ENCODE measurements around the gene GOLGA7B. TPM values are rescaled to one million over a fixed set of nuclear protein-coding genes. Genes with fewer than 3 reads are reported as not detected.

The GOLGA7B gene
- total and polyA plus RNA-seq, 2 of the 4 experiments (the other 2 are of a cell fraction) = not detected

- H3K4me3 ChIP-seq (ENCODE audit: insufficient read depth, low read depth, low read length) = no peak overlapping the region
- no peak overlapping the region for H3K23ac ChIP-seq (ENCODE audit: low read depth, low read length)
- no peak overlapping the region for H3K4me2 ChIP-seq (ENCODE audit: low read depth, low read length)
- POLR2A ChIA-PET (ENCODE audit: unreplicated experiment) = no interaction called here
- no peaks in the 10 kb centered on the region for H3K79me1 ChIP-seq (ENCODE audit: low read depth in 1 of 2, low read length in 2 of 2)
- no peak overlapping the region for H2BK15ac ChIP-seq (ENCODE audit: low read depth, low read length)
- no peaks in the 10 kb centered on the region for H3K9me1 ChIP-seq (ENCODE audit: insufficient read depth, low read length)
- no peak overlapping the region for H3K27ac ChIP-seq (ENCODE audit: insufficient read depth, low read length)
- dilution Hi-C loops (cut with HindIII; ENCODE audit: low sequenced_read_pairs, unreplicated experiment) (no loop called here), intact Hi-C loops (cut with micrococcal nuclease) (no loop called here), in situ Hi-C loops (cut with MboI; ENCODE audit: low sequenced_read_pairs) (no loop called here)
- peaks cover 36% of the 10 kb centered on the region for H3K27me3 ChIP-seq (ENCODE audit: control insufficient read depth, insufficient read depth, low read length)
- DNase-seq (no peak), ATAC-seq (ENCODE audit: low read depth) (no peak)
- H2AK5ac ChIP-seq (ENCODE audit: low read depth, low read length) = no peak overlapping the region
- no peaks in the 10 kb centered on the region for H3K4me1 ChIP-seq (ENCODE audit: control insufficient read depth, insufficient read depth, low read length)
- no peak overlapping the region for H4K8ac ChIP-seq (ENCODE audit: low read depth in 2 of 2, low read length in 2 of 2)
- no peak overlapping the region for H2AFZ ChIP-seq (replicated peaks; ENCODE audit: low read length, poor library complexity)
- no peak overlapping the region for H3K56ac ChIP-seq (ENCODE audit: extremely low read depth, insufficient read depth, low read length)
- no TSS peak for BruUV-seq (replicated peaks)
- no peak overlapping the region for H4K91ac ChIP-seq (ENCODE audit: insufficient read depth, low read depth, low read length)
- no peak overlapping the region for H2BK5ac ChIP-seq (ENCODE audit: low read depth, low read length, poor library complexity, severe bottlenecking)
- no peak overlapping the region for H3K18ac ChIP-seq (ENCODE audit: low read depth, low read length)
- H2BK120ac ChIP-seq (ENCODE audit: low read depth, low read length) = no peak overlapping the region
- no peak overlapping the region for H3K4ac ChIP-seq (ENCODE audit: low read depth, low read length)
- no peak overlapping the region for H2AK9ac ChIP-seq (replicated peaks; ENCODE audit: low read depth, low read length, poor library complexity)
- H4K5ac ChIP-seq (ENCODE audit: low read depth, low read length) = no peak overlapping the region
- H3K36me3 ChIP-seq (ENCODE audit: control insufficient read depth, insufficient read depth, low read length) = no peaks in the 10 kb centered on the region
- 17% methylated on average over 1 of the region's 4 CpGs; no CpG with 5 or more reads in 1 of the 2 experiments for WGBS, 2 experiments (ENCODE audit: extremely low coverage in 2 of 2, insufficient read length in 1 of 2)
- no peak overlapping the region for H3K14ac ChIP-seq (replicated peaks; ENCODE audit: low read depth, low read length)
- H3K9ac ChIP-seq (ENCODE audit: low read depth, low read length) = no peak overlapping the region
- no peaks in the 10 kb centered on the region for H3K9me3 ChIP-seq (ENCODE audit: control insufficient read depth, insufficient read depth, low read length)
- no peak overlapping the region for H2BK20ac ChIP-seq (ENCODE audit: low read depth, low read length)
- no peaks in the 10 kb centered on the region; the same call in 1 of the 2 replicates for H4K20me1 ChIP-seq (ENCODE audit: insufficient read depth, low read length)
- CTCF ChIA-PET = no interaction called here
- TF ChIP-seq CHD1 (IDR thresholded peaks at IDR 0.05; ENCODE audit: low read depth, low read length) = no peak
These were observed 3.3 kb downstream of the GOLGA7B start for GRCh38 chr10:97852840-97853405.
